ENCODE results near the gene EIF4E3. TPM values are rescaled to one million over a fixed set of nuclear protein-coding genes. Genes with fewer than 3 reads are reported as not detected.

Gene EIF4E3
- polyA plus RNA-seq, 1 donor from 2014 or later = 11.4 TPM

DNA sequence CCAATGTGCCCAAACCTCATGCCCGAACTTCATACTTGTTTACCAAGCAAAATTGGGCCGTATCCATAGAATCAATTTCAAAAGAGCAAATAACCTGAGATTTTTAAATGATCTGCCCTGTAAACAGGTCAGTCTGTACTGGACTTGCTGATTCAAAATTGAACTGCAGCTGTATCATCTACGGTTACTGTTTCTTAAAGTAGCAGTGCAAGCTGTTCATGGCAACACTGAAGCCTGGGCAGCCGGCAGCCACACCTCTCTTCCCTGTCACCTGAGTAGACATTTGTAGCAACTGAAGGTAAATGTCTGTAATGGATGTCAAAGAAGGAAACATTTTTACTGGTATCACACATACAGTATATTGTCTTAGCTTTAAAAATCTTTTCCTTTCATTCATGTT lies 10.6 kb downstream of the EIF4E3 start:
- H3F3A ChIP-seq (ENCODE audit: insufficient read depth, low read length, poor library complexity, severe bottlenecking) = no peaks in the 10 kb centered on the region
- no peak overlapping the region for H3K4me2 ChIP-seq (ENCODE audit: low read length)
- no peak overlapping the region for H2AFZ ChIP-seq (ENCODE audit: low read depth, low read length)
- no peak overlapping the region for H3K27ac ChIP-seq (ENCODE audit: low read length)
- peaks cover 3% of the 10 kb centered on the region for H3K79me2 ChIP-seq (replicated peaks; ENCODE audit: insufficient read depth, low read length)
- no peaks in the 10 kb centered on the region for H3K27me3 ChIP-seq (ENCODE audit: insufficient read depth, low read depth, low read length)
- no peaks in the 10 kb centered on the region for H3K9me3 ChIP-seq (ENCODE audit: low read length)
- H3K36me3 ChIP-seq (ENCODE audit: insufficient read depth, low read length) = no peaks in the 10 kb centered on the region
- H3K4me3 ChIP-seq (ENCODE audit: low read length) = no peak overlapping the region
- H3K9ac ChIP-seq (ENCODE audit: low read length) = no peak overlapping the region
- H3K9me2 ChIP-seq (ENCODE audit: insufficient read depth, low read length) = no peaks in the 10 kb centered on the region
- no peak for TF ChIP-seq SMC3 (conservative IDR thresholded peaks at IDR 0.05; ENCODE audit: poor library complexity)
- no peak for TF ChIP-seq EP300 (conservative IDR thresholded peaks at IDR 0.05; ENCODE audit: poor library complexity, severe bottlenecking)
- TF ChIP-seq, protein P1, sequence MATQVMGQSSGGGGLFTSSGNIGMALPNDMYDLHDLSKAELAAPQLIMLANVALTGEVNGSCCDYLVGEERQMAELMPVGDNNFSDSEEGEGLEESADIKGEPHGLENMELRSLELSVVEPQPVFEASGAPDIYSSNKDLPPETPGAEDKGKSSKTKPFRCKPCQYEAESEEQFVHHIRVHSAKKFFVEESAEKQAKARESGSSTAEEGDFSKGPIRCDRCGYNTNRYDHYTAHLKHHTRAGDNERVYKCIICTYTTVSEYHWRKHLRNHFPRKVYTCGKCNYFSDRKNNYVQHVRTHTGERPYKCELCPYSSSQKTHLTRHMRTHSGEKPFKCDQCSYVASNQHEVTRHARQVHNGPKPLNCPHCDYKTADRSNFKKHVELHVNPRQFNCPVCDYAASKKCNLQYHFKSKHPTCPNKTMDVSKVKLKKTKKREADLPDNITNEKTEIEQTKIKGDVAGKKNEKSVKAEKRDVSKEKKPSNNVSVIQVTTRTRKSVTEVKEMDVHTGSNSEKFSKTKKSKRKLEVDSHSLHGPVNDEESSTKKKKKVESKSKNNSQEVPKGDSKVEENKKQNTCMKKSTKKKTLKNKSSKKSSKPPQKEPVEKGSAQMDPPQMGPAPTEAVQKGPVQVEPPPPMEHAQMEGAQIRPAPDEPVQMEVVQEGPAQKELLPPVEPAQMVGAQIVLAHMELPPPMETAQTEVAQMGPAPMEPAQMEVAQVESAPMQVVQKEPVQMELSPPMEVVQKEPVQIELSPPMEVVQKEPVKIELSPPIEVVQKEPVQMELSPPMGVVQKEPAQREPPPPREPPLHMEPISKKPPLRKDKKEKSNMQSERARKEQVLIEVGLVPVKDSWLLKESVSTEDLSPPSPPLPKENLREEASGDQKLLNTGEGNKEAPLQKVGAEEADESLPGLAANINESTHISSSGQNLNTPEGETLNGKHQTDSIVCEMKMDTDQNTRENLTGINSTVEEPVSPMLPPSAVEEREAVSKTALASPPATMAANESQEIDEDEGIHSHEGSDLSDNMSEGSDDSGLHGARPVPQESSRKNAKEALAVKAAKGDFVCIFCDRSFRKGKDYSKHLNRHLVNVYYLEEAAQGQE (IDR thresholded peaks at IDR 0.05; ENCODE audit: borderline replicate concordance) = no peak
- TF ChIP-seq EZH2 (IDR thresholded peaks at IDR 0.05; ENCODE audit: borderline replicate concordance, insufficient read depth, low read length, poor library complexity, severe bottlenecking) = no peak
- no peak for TF ChIP-seq POLR2AphosphoS5 (IDR thresholded peaks at IDR 0.05)
- TF ChIP-seq TAF1 (IDR thresholded peaks at IDR 0.05; ENCODE audit: low read depth) = no peak
- TF ChIP-seq RAD21 (conservative IDR thresholded peaks at IDR 0.05) = no peak
- TF ChIP-seq, protein P2, sequence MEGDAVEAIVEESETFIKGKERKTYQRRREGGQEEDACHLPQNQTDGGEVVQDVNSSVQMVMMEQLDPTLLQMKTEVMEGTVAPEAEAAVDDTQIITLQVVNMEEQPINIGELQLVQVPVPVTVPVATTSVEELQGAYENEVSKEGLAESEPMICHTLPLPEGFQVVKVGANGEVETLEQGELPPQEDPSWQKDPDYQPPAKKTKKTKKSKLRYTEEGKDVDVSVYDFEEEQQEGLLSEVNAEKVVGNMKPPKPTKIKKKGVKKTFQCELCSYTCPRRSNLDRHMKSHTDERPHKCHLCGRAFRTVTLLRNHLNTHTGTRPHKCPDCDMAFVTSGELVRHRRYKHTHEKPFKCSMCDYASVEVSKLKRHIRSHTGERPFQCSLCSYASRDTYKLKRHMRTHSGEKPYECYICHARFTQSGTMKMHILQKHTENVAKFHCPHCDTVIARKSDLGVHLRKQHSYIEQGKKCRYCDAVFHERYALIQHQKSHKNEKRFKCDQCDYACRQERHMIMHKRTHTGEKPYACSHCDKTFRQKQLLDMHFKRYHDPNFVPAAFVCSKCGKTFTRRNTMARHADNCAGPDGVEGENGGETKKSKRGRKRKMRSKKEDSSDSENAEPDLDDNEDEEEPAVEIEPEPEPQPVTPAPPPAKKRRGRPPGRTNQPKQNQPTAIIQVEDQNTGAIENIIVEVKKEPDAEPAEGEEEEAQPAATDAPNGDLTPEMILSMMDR (IDR thresholded peaks at IDR 0.05; ENCODE audit: poor library complexity, severe bottlenecking) = no peak
- TF ChIP-seq MXI1 (conservative IDR thresholded peaks at IDR 0.05; ENCODE audit: poor library complexity, severe bottlenecking) = no peak
- H4K20me1 ChIP-seq (ENCODE audit: insufficient read depth) = no peaks in the 10 kb centered on the region

DNA sequence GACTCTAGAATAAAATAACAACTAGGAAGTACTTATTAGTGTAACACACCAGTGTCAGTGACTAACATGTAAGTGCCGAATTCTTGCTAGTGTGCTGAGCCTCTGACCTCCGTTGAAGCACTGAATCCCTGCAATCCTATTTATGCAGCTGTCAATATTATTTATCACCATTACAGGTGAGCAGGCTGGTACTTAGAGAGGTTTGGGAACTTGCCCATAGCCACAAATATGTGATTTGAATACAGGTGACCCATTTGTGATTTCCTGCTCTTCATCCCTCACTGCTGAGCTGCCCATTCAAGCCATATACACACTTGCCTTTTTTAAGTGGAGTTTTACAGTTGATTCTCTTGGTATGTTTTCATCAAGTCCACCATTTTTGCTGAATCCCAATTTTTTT lies 12.2 kb downstream of the EIF4E3 start:
- H4K20me1 ChIP-seq (ENCODE audit: insufficient read depth) = no peaks in the 10 kb centered on the region
- H3K9me3 ChIP-seq (ENCODE audit: low read length) = no peaks in the 10 kb centered on the region
- no peak overlapping the region for H2AFZ ChIP-seq (ENCODE audit: low read depth, low read length)
- H3K27me3 ChIP-seq (ENCODE audit: insufficient read depth, low read depth, low read length) = no peaks in the 10 kb centered on the region
- no peaks in the 10 kb centered on the region for H3K9me2 ChIP-seq (ENCODE audit: insufficient read depth, low read length)
- H3K79me2 ChIP-seq (replicated peaks; ENCODE audit: insufficient read depth, low read length) = peaks cover 3% of the 10 kb centered on the region
- no peak overlapping the region for H3K4me2 ChIP-seq (ENCODE audit: low read length)
- no peak overlapping the region for H3K9ac ChIP-seq (ENCODE audit: low read length)
- H3K27ac ChIP-seq (ENCODE audit: low read length) = no peak overlapping the region
- no peaks in the 10 kb centered on the region for H3F3A ChIP-seq (ENCODE audit: insufficient read depth, low read length, poor library complexity, severe bottlenecking)
- TF ChIP-seq EZH2 (IDR thresholded peaks at IDR 0.05; ENCODE audit: borderline replicate concordance, insufficient read depth, low read length, poor library complexity, severe bottlenecking) (no peak), MXI1 (conservative IDR thresholded peaks at IDR 0.05; ENCODE audit: poor library complexity, severe bottlenecking) (no peak), SMC3 (conservative IDR thresholded peaks at IDR 0.05; ENCODE audit: poor library complexity) (no peak), POLR2AphosphoS5 (IDR thresholded peaks at IDR 0.05) (no peak), RAD21 (conservative IDR thresholded peaks at IDR 0.05) (no peak), TAF1 (IDR thresholded peaks at IDR 0.05; ENCODE audit: low read depth) (no peak), EP300 (conservative IDR thresholded peaks at IDR 0.05; ENCODE audit: poor library complexity, severe bottlenecking) (no peak)
- TF ChIP-seq, protein P1 (IDR thresholded peaks at IDR 0.05; ENCODE audit: borderline replicate concordance) = no peak
- TF ChIP-seq, protein P2 (IDR thresholded peaks at IDR 0.05; ENCODE audit: poor library complexity, severe bottlenecking) = no peak
- no peaks in the 10 kb centered on the region for H3K36me3 ChIP-seq (ENCODE audit: insufficient read depth, low read length)
- H3K4me3 ChIP-seq (ENCODE audit: low read length) = no peak overlapping the region

Data from neural cell (in vitro differentiated cells).